Heart left ventricle (tissue), 13 donors: ENCODE measurements around the gene NEB.

Experiments used
- CTCF ChIP-seq, 12 donors: fragments of 200-600 bp; sonication (generic) in 4 of 12; IDR thresholded peaks; one replicate each; pipeline versions ENCODE4 v1.5.0 to v1.8.0; 2018 to 2022; ENCODE audit warnings: antibody characterized with exemption in 12 of 12, mild to moderate bottlenecking in 5 of 12
- POLR2A ChIP-seq, 2 donors: fragments of 450-650 bp; IDR thresholded peaks; one replicate each; pipeline ENCODE4 v1.6.1; 2017; ENCODE audit warnings: antibody characterized with exemption in 2 of 2, mild to moderate bottlenecking in 2 of 2, moderate library complexity in 2 of 2
- donor health status: ischemic (EF 13 %, LVEDD 7.1; RV severe dilation, severe dysfunction).
- donor health status: DM: no; HTN: yes; CAD: no.
- donor health status: DM: no; HTN: no; CAD: no.
- donor health status: ischemic (EF 25% LVEDD 6.9; RV normal size, moderate dysfunction).
- donor health status: ischemic (EF 25% LVEDD 5.7; RV mildly dilated, moderate dysfunction).
- donor health status: ischemic (EF 35%, LVEDD 5.7; RV mildly dilated, moderate dysfunction).
- donor health status: nonischemic (EF 11% LVEDD 7.7; RV severe dilation, severe dysfunction).
- donor health status: DM: yes; HTN: yes; CAD: no.
- donor health status: PGD.
- donor health status: ischemic (EF 29% LVEDD 5.4; RV normal size, mild dysfunction).
- donor health status: nonischemic (EF 23%, LVEDD 6.1; RV moderate dilation, normal function).

- TF ChIP-seq CTCF (IDR thresholded peaks at IDR 0.05) (no peak), POLR2A (IDR thresholded peaks at IDR 0.05) (no peak)
These were observed 268.5 kb downstream of the NEB start for GRCh38 chr2:151465771-151466170.
